NCI-H2171 treated with DMSO at 0.1 percent for 48 hours (cell line): Measurements from ENCODE around the gene KDM3A.
A peak's percentile ranks its signal among the peaks of the same experiment; 100 is the strongest.

Source experiments
- DNase-seq: peaks from one replicate; lab custom pipeline; 2025; lab: John Stamatoyannopoulos, UW

KDM3A gene

GRCh38 chr2:86440631-86441391 is at the start of gene KDM3A:
Gene KDM3A (plus strand): TSS chr2:86441371. CDS start chr2:86442048, 677 bp downstream.
- DNase-seq, result peak; percentile 99

- DNase-seq, result no peak
Measured at GRCh38 chr2:86392873-86393518, 48.2 kb upstream of the KDM3A start.

- DNase-seq, result peak; percentile 36
Measured at GRCh38 chr2:86393521-86394491, 47.4 kb upstream of the KDM3A start.

GRCh38 chr2:86396291-86396785 is 44.8 kb upstream of the KDM3A start:
- DNase-seq, result peak; percentile 5

GRCh38 chr2:86397986-86398385 is 43.2 kb upstream of the KDM3A start:
- DNase-seq, result no peak

GRCh38 chr2:86398500-86399474 is 42.4 kb upstream of the KDM3A start:
- no peak for DNase-seq

GRCh38 chr2:86400321-86400720 is 40.9 kb upstream of the KDM3A start:
- DNase-seq, result no peak

- no peak for DNase-seq
Measured at GRCh38 chr2:86410581-86410980, 30.6 kb upstream of the KDM3A start.

- DNase-seq, result no peak
Measured at GRCh38 chr2:86411396-86411795, 29.8 kb upstream of the KDM3A start.

GRCh38 chr2:86412007-86412406 is 29.2 kb upstream of the KDM3A start:
- no peak for DNase-seq

- DNase-seq, result no peak
Measured at GRCh38 chr2:86413296-86414094, 27.7 kb upstream of the KDM3A start.

GRCh38 chr2:86414996-86415395 is 26.2 kb upstream of the KDM3A start:
- peak; percentile 84 for DNase-seq

GRCh38 chr2:86416146-86416545 is 25.0 kb upstream of the KDM3A start:
- no peak for DNase-seq

- DNase-seq, result no peak
Measured at GRCh38 chr2:86417961-86418360, 23.2 kb upstream of the KDM3A start.

GRCh38 chr2:86420913-86421312 is 20.3 kb upstream of the KDM3A start:
- DNase-seq, result no peak

- DNase-seq, result no peak
Measured at GRCh38 chr2:86426271-86426670, 14.9 kb upstream of the KDM3A start.

GRCh38 chr2:86429335-86429734 is 11.8 kb upstream of the KDM3A start:
- no peak for DNase-seq

GRCh38 chr2:86430368-86430767 is 10.8 kb upstream of the KDM3A start:
- no peak for DNase-seq

GRCh38 chr2:86433137-86433536 is 8.0 kb upstream of the KDM3A start:
- DNase-seq, result no peak

- DNase-seq, result no peak
Measured at GRCh38 chr2:86434290-86434689, 6.9 kb upstream of the KDM3A start.
